ENCODE results near the gene GCSH.

- TF ChIP-seq, protein P1, sequence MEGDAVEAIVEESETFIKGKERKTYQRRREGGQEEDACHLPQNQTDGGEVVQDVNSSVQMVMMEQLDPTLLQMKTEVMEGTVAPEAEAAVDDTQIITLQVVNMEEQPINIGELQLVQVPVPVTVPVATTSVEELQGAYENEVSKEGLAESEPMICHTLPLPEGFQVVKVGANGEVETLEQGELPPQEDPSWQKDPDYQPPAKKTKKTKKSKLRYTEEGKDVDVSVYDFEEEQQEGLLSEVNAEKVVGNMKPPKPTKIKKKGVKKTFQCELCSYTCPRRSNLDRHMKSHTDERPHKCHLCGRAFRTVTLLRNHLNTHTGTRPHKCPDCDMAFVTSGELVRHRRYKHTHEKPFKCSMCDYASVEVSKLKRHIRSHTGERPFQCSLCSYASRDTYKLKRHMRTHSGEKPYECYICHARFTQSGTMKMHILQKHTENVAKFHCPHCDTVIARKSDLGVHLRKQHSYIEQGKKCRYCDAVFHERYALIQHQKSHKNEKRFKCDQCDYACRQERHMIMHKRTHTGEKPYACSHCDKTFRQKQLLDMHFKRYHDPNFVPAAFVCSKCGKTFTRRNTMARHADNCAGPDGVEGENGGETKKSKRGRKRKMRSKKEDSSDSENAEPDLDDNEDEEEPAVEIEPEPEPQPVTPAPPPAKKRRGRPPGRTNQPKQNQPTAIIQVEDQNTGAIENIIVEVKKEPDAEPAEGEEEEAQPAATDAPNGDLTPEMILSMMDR (IDR thresholded peaks at IDR 0.05), result peak; percentile 90 to 99 (median 96)
- TF ChIP-seq POLR2A (IDR thresholded peaks at IDR 0.05), result no peak
Observed at GRCh38 chr16:81035398-81035974, 60.7 kb downstream of the GCSH start, which contains the start of gene ATMIN.

All from transverse colon (tissue), 3 donors.